Suprapubic skin (tissue), 4 donors: ENCODE measurements around the gene CDK19. TPM values are rescaled to one million over a fixed set of nuclear protein-coding genes. Genes with fewer than 3 reads are reported as not detected.
"Not testable (repeated sequence)": the region's sequence is repeated elsewhere in the genome, so short reads cannot be mapped to it uniquely, and the experiment has no call there.

Experiments
- DNase-seq, 2 donors: peaks; one replicate each; pipeline ENCODE4 v3.0.0-alpha.2; 2019; ENCODE audit warnings: low spot score in 2 of 2
- H3K27ac ChIP-seq: fragments of 200-600 bp; sonication (generic); one replicate; pipeline ENCODE4 v1.5.1; 2019
- H3K27me3 ChIP-seq: fragments of 200-600 bp; sonication (generic); one replicate; pipeline ENCODE4 v1.5.1; 2019
- H3K36me3 ChIP-seq: fragments of 200-600 bp; sonication (generic); one replicate; pipeline ENCODE4 v1.5.1; 2019
- H3K4me1 ChIP-seq: fragments of 200-600 bp; sonication (generic); one replicate; pipeline ENCODE4 v1.5.1; 2019
- H3K4me3 ChIP-seq: fragments of 200-600 bp; sonication (generic); one replicate; pipeline ENCODE4 v1.5.1; 2019; ENCODE audit warnings: mild to moderate bottlenecking
- H3K9me3 ChIP-seq: fragments of 200-600 bp; sonication (generic); one replicate; pipeline ENCODE4 v1.5.1; 2019
- EP300 ChIP-seq: sonication (generic); formaldehyde crosslinking; IDR thresholded peaks from one replicate; pipeline ENCODE4 v1.6.1; 2017; ENCODE audit warnings: antibody characterized with exemption
- POLR2A ChIP-seq, 2 donors: fragments of 450-650 bp; IDR thresholded peaks; one replicate each; pipeline ENCODE4 v1.6.1; 2017; ENCODE audit warnings: antibody characterized with exemption in 2 of 2, mild to moderate bottlenecking in 2 of 2, moderate library complexity in 2 of 2
- POLR2AphosphoS5 ChIP-seq, 3 donors: sonication (generic); formaldehyde crosslinking; IDR thresholded peaks; one replicate each; pipeline ENCODE4 v1.6.1; 2017; ENCODE audit warnings: antibody characterized with exemption in 3 of 3
- WGBS: methylation state at CpG from one replicate; pipeline ENCODE4 v1.1.5; 2018; 5-methylcytosine and 5-hydroxymethylcytosine counted together
- total RNA-seq, 4 donors: library from RNA; depleted of rRNA; stranded (reverse); fragments of >200 nt; gene quantifications; one replicate each; pipeline ENCODE4 v1.1.0, GENCODE V29; 2016
- TF ChIP-seq, protein P1 (sequence below), 2 donors: fragments of 200-600 bp in 1 of 2; fragments of 450-650 bp in 1 of 2; sonication (generic) in 1 of 2; IDR thresholded peaks; one replicate each; pipeline ENCODE4 v1.5.1; 2016 to 2019; ENCODE audit warnings: antibody characterized with exemption in 2 of 2, mild to moderate bottlenecking in 1 of 2, moderate library complexity in 1 of 2

The CDK19 gene
- total RNA-seq, 4 donors from 2014 or later: 14.1 to 20.6 (median 19.4) TPM

DNA sequence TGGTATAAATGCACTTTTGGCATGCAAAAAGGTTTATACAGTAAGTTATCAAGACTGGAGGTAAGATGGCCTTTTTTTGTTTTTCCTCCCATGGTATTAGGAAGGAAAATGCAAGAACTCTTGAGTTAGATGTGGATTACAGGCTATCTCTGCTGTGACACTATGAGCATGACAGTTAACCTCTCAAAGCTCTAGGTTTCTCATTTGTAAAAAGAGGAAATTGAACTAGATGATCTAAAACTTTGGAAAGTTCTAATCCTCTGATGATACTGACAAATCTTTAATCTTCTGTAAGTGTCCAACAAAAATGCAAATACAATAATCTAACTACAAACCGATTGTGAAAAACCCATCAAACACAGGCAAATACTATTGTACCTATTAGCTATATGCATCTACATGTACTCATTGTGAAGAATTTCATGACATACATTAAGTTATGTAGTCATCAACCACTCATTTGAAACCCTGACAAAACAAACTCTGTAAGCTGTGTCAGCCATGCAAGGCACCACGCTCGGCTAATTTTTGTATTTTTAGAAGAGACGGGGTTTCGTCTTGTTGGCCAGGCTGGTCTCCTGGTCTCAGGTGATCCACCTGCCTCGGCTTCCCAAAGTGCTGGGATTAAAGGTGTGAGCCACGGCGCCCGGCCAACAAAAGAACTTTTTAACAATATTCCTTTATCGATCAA lies 4.2 kb downstream of the CDK19 start:
- H3K36me3 ChIP-seq: no peaks in the 10 kb centered on the region
- peaks cover 16% of the 10 kb centered on the region for H3K4me1 ChIP-seq
- DNase-seq: no peak
- 92% methylated on average over 10 of the region's 10 CpGs for WGBS
- no peak overlapping the region for H3K4me3 ChIP-seq
- no peaks in the 10 kb centered on the region for H3K27me3 ChIP-seq
- TF ChIP-seq POLR2A (IDR thresholded peaks at IDR 0.05) (no peak), EP300 (no peak), POLR2AphosphoS5 (IDR thresholded peaks at IDR 0.05) (no peak)
- TF ChIP-seq, protein P1, sequence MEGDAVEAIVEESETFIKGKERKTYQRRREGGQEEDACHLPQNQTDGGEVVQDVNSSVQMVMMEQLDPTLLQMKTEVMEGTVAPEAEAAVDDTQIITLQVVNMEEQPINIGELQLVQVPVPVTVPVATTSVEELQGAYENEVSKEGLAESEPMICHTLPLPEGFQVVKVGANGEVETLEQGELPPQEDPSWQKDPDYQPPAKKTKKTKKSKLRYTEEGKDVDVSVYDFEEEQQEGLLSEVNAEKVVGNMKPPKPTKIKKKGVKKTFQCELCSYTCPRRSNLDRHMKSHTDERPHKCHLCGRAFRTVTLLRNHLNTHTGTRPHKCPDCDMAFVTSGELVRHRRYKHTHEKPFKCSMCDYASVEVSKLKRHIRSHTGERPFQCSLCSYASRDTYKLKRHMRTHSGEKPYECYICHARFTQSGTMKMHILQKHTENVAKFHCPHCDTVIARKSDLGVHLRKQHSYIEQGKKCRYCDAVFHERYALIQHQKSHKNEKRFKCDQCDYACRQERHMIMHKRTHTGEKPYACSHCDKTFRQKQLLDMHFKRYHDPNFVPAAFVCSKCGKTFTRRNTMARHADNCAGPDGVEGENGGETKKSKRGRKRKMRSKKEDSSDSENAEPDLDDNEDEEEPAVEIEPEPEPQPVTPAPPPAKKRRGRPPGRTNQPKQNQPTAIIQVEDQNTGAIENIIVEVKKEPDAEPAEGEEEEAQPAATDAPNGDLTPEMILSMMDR (IDR thresholded peaks at IDR 0.05): no peak
- no peak overlapping the region for H3K27ac ChIP-seq
- no peaks in the 10 kb centered on the region for H3K9me3 ChIP-seq

DNA sequence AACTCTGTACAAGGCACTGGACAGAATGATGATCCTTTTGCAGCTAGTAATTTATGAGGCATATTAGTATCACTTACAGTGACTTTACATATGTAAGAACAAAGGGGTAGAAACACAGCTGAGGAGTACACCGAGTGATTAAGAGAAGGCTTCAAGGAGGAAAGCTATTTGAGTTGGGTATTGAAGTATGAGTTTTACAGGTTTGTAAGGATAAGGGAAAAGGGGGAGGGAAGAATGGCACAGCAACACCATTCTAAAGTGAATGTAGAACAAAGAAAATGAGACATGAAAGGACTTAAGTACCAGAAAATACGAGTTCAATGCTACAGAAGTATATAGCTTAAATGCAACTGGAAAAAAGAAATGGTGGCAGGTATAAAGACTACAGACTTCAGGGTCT lies 5.5 kb downstream of the CDK19 start:
- Histone ChIP-seq H3K27ac (no peak overlapping the region), H3K36me3 (no peaks in the 10 kb centered on the region), H3K27me3 (no peaks in the 10 kb centered on the region), H3K4me1 (peaks cover 14% of the 10 kb centered on the region), H3K9me3 (no peaks in the 10 kb centered on the region), H3K4me3 (no peak overlapping the region)
- TF ChIP-seq, protein P1 (IDR thresholded peaks at IDR 0.05): no peak
- TF ChIP-seq EP300 (no peak), POLR2AphosphoS5 (IDR thresholded peaks at IDR 0.05) (no peak), POLR2A (IDR thresholded peaks at IDR 0.05) (no peak)
- 99% methylated on average over 2 of the region's 2 CpGs for WGBS
- DNase-seq: no peak

DNA sequence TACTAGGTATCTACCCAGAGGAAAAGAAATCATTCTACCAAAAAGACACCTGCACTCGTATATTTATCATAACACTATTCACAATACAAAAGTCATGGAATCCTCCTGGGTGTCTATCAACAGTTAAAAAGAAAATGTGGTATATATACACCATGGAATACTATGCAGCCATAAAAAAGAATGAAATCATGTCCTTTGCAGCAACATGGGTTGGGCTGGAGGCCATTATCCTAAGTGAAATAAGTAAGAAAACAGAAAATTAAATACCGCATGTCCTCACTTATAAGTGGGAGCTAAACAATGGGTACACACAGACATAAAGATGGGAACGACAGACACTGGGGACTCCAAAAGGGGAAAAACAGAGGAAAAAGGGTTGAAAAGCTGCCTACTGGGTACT lies 13.1 kb downstream of the CDK19 start:
- H3K4me1 ChIP-seq, H3K27ac ChIP-seq, H3K4me3 ChIP-seq, H3K9me3 ChIP-seq, H3K36me3 ChIP-seq, DNase-seq, H3K27me3 ChIP-seq: not testable (repeated sequence)
- 92% methylated on average over 3 of the region's 3 CpGs for WGBS

DNA sequence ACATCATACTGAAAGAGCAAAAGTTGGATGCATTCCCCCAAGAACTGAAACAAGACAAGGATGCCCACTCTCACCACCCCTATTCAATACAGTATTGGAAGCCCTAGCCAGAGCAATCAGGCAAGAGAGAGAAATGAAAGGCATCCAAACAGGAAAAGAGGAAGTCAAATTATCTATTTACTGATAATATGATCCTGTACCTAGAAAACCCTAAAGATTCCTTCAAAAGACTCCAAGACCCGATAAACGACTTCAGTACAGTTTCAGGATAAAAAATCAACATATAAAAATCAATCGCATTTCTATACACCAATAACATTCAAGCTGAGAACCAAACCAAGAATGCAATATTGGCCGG lies 14.5 kb downstream of the CDK19 start:
- Histone ChIP-seq H3K4me1 (no peaks in the 10 kb centered on the region), H3K27ac (no peak overlapping the region), H3K4me3 (no peak overlapping the region), H3K9me3 (no peaks in the 10 kb centered on the region), H3K36me3 (no peaks in the 10 kb centered on the region), H3K27me3 (no peaks in the 10 kb centered on the region)
- no peak for DNase-seq
- 95% methylated on average over 4 of the region's 4 CpGs for WGBS
- TF ChIP-seq, protein P1 (IDR thresholded peaks at IDR 0.05): no peak
- TF ChIP-seq POLR2AphosphoS5 (IDR thresholded peaks at IDR 0.05): no peak
- TF ChIP-seq EP300: no peak
- no peak for TF ChIP-seq POLR2A (IDR thresholded peaks at IDR 0.05)

DNA sequence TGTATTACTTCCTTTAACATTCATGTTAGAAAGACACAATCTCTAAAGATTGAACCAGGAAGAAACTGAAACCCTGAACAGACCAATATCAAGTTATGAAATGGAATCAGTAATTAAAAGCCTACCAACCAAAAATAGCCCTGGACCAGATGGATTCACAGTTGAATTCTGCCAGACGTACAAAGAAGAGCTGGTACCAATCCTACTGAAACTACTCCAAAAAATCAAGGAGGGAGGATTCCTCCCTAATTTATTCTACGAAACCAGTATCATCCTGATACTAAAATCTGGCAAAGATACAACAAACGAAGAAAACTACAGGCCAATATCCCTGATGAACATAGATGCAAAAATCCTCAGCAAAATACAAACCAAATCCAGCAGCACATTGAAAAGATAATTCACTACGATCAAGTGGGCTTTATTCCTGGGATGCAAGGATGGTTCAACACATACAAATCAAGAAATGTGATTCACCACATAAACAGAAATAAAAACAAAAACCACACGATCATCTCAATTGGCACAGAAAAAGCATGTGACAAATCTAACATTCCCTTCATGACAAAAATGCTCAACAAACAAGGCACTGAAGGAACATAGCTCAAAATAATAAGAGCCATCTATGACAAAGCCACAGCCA lies 15.0 kb downstream of the CDK19 start:
- H3K36me3 ChIP-seq: no peaks in the 10 kb centered on the region
- no peaks in the 10 kb centered on the region for H3K9me3 ChIP-seq
- no peaks in the 10 kb centered on the region for H3K27me3 ChIP-seq
- H3K27ac ChIP-seq: no peak overlapping the region
- H3K4me3 ChIP-seq: no peak overlapping the region
- DNase-seq: no peak
- no peaks in the 10 kb centered on the region for H3K4me1 ChIP-seq
- TF ChIP-seq EP300 (no peak), POLR2A (IDR thresholded peaks at IDR 0.05) (no peak), POLR2AphosphoS5 (IDR thresholded peaks at IDR 0.05) (no peak)
- TF ChIP-seq, protein P1 (IDR thresholded peaks at IDR 0.05): no peak
- WGBS: 86% methylated on average over 5 of the region's 5 CpGs
